WTC11 (cell line): ENCODE data around the gene KNG1.

Source experiments
- CTCF ChIP-seq: fragments of 200-600 bp; IDR thresholded peaks from 2 replicates; pipeline ENCODE4 v1.8.0; 2022; ENCODE audit warnings: antibody characterized with exemption
- FOXP4 ChIP-seq: sonication (generic); formaldehyde crosslinking; IDR thresholded peaks from 2 replicates; pipeline ENCODE4 v1.8.0; 2022; ENCODE audit warnings: mild to moderate bottlenecking, missing genetic modification reagents
- NR3C1 ChIP-seq: sonication (generic); formaldehyde crosslinking; conservative IDR thresholded peaks from 2 replicates; pipeline ENCODE4 v1.8.1; 2023; ENCODE audit warnings: low read depth, mild to moderate bottlenecking, missing genetic modification reagents
- TCF7 ChIP-seq: sonication (generic); formaldehyde crosslinking; IDR thresholded peaks from 2 replicates; pipeline ENCODE4 v1.8.0; 2022; ENCODE audit warnings: mild to moderate bottlenecking, low read depth, missing genetic modification reagents, moderate library complexity
- ZBTB43 ChIP-seq: sonication (generic); formaldehyde crosslinking; IDR thresholded peaks from 2 replicates; pipeline ENCODE4 v1.8.1; 2023; ENCODE audit warnings: mild to moderate bottlenecking, missing genetic modification reagents
- ZNF416 ChIP-seq: fragments of 250-450 bp; sonication (Bioruptor Pico); IDR thresholded peaks from 2 replicates; pipeline ENCODE4 v1.9.0; 2021; ENCODE audit warnings: mild to moderate bottlenecking, inconsistent platforms
- TF ChIP-seq, protein P1 (sequence below): sonication (generic); formaldehyde crosslinking; IDR thresholded peaks from 2 replicates; pipeline ENCODE4 v1.8.1; 2022; ENCODE audit warnings: missing genetic modification reagents, borderline replicate concordance

DNA sequence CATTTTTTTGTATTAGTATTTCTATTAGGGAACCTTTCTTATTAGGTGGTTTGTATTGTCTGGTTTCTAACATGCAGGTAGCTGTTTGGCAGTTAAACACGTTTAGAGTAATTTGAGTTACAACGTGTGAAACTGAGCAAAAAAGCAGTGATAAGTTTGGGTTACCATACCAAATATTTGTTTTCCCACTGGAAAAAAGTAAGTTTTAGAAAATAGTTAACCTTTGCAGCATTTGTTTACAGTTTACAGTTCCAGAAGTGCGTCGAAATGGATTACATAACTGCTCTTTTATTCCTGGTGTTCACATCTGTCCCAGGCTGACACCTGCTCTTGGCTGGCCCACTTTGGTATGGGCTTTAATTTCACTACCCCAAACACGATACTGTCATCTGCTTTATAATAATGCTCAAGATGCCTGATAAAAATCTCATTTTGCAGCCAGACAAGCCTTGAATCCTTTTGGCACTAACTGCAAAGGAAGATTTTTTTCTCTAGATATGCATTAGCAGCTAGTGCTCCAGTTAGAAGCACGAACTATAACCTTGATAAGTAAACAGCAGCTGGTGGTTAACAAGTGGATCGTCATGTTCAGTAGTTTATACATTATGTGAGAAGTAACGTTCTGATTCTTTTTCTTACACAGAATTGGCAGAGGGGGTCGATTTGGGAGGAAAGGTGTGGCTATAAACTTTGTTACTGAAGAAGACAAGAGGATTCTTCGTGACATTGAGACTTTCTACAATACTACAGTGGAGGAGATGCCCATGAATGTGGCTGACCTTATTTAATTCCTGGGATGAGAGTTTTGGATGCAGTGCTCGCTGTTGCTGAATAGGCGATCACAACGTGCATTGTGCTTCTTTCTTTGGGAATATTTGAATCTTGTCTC lies 71.6 kb downstream of the KNG1 start:
- TF ChIP-seq CTCF (no peak), ZBTB43 (CRISPR knock-in tag) (no peak), NR3C1 (CRISPR knock-in tag) (no peak), FOXP4 (CRISPR knock-in tag) (no peak), TCF7 (CRISPR knock-in tag) (no peak), ZNF416 (CRISPR knock-in tag) (peak; percentile 75; the same call in 1 of the 2 replicates)
- TF ChIP-seq, protein P1, sequence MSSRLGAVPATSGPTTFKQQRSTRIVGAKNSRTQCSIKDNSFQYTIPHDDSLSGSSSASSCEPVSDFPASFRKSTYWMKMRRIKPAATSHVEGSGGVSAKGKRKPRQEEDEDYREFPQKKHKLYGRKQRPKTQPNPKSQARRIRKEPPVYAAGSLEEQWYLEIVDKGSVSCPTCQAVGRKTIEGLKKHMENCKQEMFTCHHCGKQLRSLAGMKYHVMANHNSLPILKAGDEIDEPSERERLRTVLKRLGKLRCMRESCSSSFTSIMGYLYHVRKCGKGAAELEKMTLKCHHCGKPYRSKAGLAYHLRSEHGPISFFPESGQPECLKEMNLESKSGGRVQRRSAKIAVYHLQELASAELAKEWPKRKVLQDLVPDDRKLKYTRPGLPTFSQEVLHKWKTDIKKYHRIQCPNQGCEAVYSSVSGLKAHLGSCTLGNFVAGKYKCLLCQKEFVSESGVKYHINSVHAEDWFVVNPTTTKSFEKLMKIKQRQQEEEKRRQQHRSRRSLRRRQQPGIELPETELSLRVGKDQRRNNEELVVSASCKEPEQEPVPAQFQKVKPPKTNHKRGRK (CRISPR knock-in tag) = no peak
